Upper lobe of right lung (tissue), 1 donor: ENCODE data around the gene SCYGR7. TPM values are rescaled to one million over a fixed set of nuclear protein-coding genes. Genes with fewer than 3 reads are reported as not detected.

Experiments used
- ATAC-seq: fragments of 200-7000 bp; cut with Tn5 transposase; one replicate; pipeline ENCODE4 v1.9.1; 2020; ENCODE audit warnings: mild to moderate bottlenecking, moderate library complexity
- DNase-seq: peaks from one replicate; pipeline ENCODE4 v3.0.0-alpha.2; 2020
- H3K27ac ChIP-seq: fragments of 200-600 bp; one replicate; pipeline ENCODE4 v1.8.0; 2022
- H3K27me3 ChIP-seq: fragments of 200-600 bp; one replicate; pipeline ENCODE4 v1.8.0; 2022; ENCODE audit warnings: mild to moderate bottlenecking
- H3K36me3 ChIP-seq: fragments of 200-600 bp; one replicate; pipeline ENCODE4 v1.8.0; 2022
- H3K4me1 ChIP-seq: fragments of 200-600 bp; one replicate; pipeline ENCODE4 v1.8.0; 2022
- H3K4me3 ChIP-seq: fragments of 200-600 bp; one replicate; pipeline ENCODE4 v1.8.0; 2022; ENCODE audit warnings: mild to moderate bottlenecking
- H3K9me3 ChIP-seq: fragments of 200-600 bp; one replicate; pipeline ENCODE4 v1.8.0; 2022
- intact Hi-C: fragments of 100-400 bp; cut with DNase I; formaldehyde crosslinking; loops from one replicate; pipeline ENCODE4 v1.11.0; 2022
- long read RNA-seq: library from polyadenylated mRNA; unstranded; transcript quantifications from one replicate; pipeline ENCODE4 v2.0.0, GENCODE V29; 2021
- total RNA-seq: library from RNA; stranded (reverse); fragmentation: NEBNext Ultra II Directional; extraction: Animal tissue kit (Norgen Biotek cat#: 25700); gene quantifications from one replicate; pipeline ENCODE4 v1.2.1, GENCODE V29; 2021
- TF ChIP-seq, protein P1 (sequence below): fragments of 200-600 bp; IDR thresholded peaks from one replicate; pipeline ENCODE4 v1.8.0; 2022; ENCODE audit warnings: antibody characterized with exemption
- donor health status: DM: no; HTN: yes; CAD: no; lungs with severe emphysema.

The SCYGR7 gene
- total RNA-seq = not detected
- long read RNA-seq = 0 reads

- Histone ChIP-seq H3K36me3 (no peaks in the 10 kb centered on the region), H3K27ac (no peak within 1 kb of the TSS), H3K27me3 (no peaks in the 10 kb centered on the region), H3K9me3 (no peaks in the 10 kb centered on the region), H3K4me3 (no peak within 1 kb of the TSS), H3K4me1 (no peaks in the 10 kb centered on the region)
- no peak for ATAC-seq
- DNase-seq = no peak
- intact Hi-C loops = no loop called here
- TF ChIP-seq, protein P1, sequence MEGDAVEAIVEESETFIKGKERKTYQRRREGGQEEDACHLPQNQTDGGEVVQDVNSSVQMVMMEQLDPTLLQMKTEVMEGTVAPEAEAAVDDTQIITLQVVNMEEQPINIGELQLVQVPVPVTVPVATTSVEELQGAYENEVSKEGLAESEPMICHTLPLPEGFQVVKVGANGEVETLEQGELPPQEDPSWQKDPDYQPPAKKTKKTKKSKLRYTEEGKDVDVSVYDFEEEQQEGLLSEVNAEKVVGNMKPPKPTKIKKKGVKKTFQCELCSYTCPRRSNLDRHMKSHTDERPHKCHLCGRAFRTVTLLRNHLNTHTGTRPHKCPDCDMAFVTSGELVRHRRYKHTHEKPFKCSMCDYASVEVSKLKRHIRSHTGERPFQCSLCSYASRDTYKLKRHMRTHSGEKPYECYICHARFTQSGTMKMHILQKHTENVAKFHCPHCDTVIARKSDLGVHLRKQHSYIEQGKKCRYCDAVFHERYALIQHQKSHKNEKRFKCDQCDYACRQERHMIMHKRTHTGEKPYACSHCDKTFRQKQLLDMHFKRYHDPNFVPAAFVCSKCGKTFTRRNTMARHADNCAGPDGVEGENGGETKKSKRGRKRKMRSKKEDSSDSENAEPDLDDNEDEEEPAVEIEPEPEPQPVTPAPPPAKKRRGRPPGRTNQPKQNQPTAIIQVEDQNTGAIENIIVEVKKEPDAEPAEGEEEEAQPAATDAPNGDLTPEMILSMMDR = no peak
Observed at GRCh38 chr2:227728035-227728434, at the start of gene SCYGR7. Gene SCYGR7 (plus strand): TSS chr2:227728335. CDS start chr2:227728335, 0 bp downstream.

DNA sequence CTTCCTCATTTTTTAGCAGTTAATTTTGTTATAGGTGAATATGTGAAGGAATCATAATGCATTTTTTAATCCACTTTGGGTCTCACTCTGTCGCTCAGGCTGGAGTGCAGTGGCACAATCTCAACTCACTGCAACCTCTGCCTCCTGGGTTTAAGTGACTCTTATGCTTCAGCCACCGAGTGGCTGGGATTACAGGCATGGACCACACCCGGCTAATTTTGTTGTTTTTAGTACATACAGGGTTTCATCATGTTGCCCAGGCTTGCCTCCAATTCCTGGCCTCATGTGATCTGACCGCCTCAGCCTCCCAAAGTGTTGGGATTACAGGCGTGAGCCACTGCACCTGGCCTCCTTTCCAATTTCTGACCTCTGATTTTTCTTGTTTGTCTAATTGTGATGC lies 43.9 kb upstream of the SCYGR7 start:
- H3K27ac ChIP-seq = no peak overlapping the region
- no peaks in the 10 kb centered on the region for H3K27me3 ChIP-seq
- no peak for DNase-seq
- no peaks in the 10 kb centered on the region for H3K9me3 ChIP-seq
- TF ChIP-seq, protein P1 = no peak
- H3K4me3 ChIP-seq = no peak overlapping the region
- H3K4me1 ChIP-seq = no peaks in the 10 kb centered on the region
- intact Hi-C loops = no loop called here
- no peaks in the 10 kb centered on the region for H3K36me3 ChIP-seq
- ATAC-seq = peak; percentile 83

DNA sequence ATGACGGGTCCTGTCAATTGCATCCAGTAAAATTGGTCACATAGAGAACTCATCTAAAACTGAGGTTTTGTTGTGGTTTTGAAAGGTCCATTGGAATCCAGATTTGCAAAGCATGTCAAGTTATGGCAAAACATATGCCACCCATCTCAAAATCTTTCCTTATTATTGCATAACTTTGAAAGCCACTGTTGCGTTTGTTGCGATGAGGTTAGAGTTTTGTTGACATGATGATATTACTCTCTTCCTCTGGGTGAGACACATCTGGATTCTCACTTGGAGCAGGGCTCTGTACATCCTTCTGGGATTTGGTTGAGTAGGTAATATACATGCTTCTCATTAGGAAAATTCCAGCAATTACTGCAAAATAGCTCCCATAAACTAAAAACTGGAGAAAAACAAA lies 40.9 kb upstream of the SCYGR7 start:
- intact Hi-C loops = no loop called here
- Histone ChIP-seq H3K4me3 (no peak overlapping the region), H3K36me3 (no peaks in the 10 kb centered on the region), H3K27me3 (no peaks in the 10 kb centered on the region), H3K27ac (no peak overlapping the region), H3K4me1 (no peaks in the 10 kb centered on the region), H3K9me3 (no peaks in the 10 kb centered on the region)
- ATAC-seq (no peak), DNase-seq (no peak)
- TF ChIP-seq, protein P1 = no peak

DNA sequence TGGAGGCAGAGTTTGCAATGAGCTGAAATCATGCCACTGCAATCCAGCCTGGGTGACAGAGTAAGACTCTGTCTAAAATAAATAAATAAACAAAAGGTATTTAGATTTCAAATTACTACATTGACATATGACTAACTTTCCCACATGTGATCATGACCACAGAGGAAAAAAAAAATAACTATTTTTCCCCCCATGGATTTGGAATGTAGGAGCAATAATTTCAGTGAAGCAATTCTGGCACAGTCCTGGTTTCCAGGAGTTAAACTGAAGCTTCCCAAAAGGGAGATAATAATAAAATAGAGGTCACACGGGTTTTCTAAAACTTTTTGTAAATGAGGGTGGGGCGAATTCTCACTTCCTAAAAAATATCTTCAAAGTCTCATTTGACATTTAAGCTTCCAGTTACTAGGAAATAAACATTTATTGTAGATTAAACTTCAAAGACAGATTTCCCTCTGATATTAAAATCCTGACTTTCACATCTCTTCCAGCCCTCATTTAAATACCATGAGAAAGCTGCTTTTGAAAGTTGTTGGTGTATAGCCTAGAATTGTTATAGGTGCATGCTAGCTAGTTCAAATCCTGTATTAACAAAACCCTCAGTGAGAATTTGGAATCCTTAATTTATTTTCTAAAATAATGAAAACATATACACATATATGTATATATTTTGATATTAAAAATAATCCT lies 31.0 kb upstream of the SCYGR7 start:
- intact Hi-C loops = no loop called here

DNA sequence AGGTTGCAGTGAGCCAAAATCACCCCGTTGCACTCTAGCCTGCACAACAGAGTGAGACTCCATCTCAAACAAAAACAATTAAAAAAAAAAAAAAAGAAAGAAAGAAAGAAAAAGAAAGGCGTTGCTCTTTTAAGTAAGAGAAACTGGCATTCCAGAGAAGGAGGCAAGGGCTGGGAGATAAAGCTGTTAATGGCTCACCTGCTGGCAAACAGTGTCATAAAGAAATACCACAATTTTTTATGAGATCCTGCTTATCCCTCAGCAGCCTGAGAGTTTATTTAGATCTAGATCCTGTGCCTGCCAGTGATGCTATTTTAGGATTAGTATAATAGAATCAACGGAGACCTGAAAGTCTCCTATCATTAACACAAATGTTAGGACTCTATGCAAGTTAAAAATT lies 26.6 kb upstream of the SCYGR7 start:
- DNase-seq (no peak), ATAC-seq (no peak)
- Histone ChIP-seq H3K27ac (no peak overlapping the region), H3K4me3 (no peak overlapping the region), H3K27me3 (no peaks in the 10 kb centered on the region), H3K36me3 (no peaks in the 10 kb centered on the region), H3K9me3 (no peaks in the 10 kb centered on the region), H3K4me1 (peaks cover 12% of the 10 kb centered on the region)
- intact Hi-C loops = no loop called here
- TF ChIP-seq, protein P1 = no peak

More for the DNA sequence above, 31.0 kb upstream of the SCYGR7 start:
- no peak overlapping the region for H3K27ac ChIP-seq
- ATAC-seq (no peak), DNase-seq (no peak)
- no peak overlapping the region for H3K4me3 ChIP-seq
- no peaks in the 10 kb centered on the region for H3K36me3 ChIP-seq
- TF ChIP-seq, protein P1 = no peak
- H3K4me1 ChIP-seq = no peaks in the 10 kb centered on the region
- H3K9me3 ChIP-seq = no peaks in the 10 kb centered on the region
- no peaks in the 10 kb centered on the region for H3K27me3 ChIP-seq

DNA sequence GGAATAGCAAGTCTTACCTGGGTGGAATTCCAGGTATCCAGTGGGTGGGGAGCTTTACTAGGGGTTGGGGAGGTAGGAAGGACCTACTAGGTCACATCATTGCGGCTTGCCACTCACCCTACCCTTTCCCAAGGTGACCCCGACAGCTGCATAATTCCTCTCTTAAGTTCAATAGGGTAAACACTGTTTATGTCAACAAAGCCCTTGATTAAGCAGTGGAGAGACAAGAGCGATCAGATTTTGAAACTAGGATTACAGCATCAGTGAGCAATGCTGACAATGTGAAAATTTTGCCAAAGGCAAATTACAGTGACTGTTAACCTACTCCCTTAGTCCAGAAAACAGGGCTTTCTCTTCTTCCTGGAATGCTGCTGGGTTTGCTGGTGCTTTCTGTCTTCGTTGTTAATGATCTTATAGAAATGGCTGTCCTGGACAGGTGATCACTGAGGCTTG lies 24.8 kb upstream of the SCYGR7 start:
- no peaks in the 10 kb centered on the region for H3K36me3 ChIP-seq
- no peak overlapping the region for H3K4me3 ChIP-seq
- DNase-seq (no peak), ATAC-seq (peak; percentile 90)
- intact Hi-C loops = no loop called here
- H3K4me1 ChIP-seq = peaks cover 12% of the 10 kb centered on the region
- TF ChIP-seq, protein P1 = no peak
- peak overlapping the region; percentile 53 for H3K27ac ChIP-seq
- H3K27me3 ChIP-seq = no peaks in the 10 kb centered on the region
- no peaks in the 10 kb centered on the region for H3K9me3 ChIP-seq
